HEK293 (cell line): ENCODE measurements around the gene IGFBP7.
A peak's percentile ranks its signal among the peaks of the same experiment; 100 is the strongest.

Experiments
- CTCF ChIA-PET: fragments of 350-600 bp; formaldehyde crosslinking; extraction: SDS; loops from one replicate; lab custom pipeline; 2021; ENCODE audit warnings: antibody characterized with exemption; lab: Yijun Ruan, JAX
- POLR2A ChIA-PET: fragments of 300-600 bp; formaldehyde crosslinking; extraction: SDS; loops from one replicate; lab custom pipeline; 2020; ENCODE audit warnings: antibody characterized with exemption, inconsistent platforms; lab: Yijun Ruan, JAX
- H3K27ac ChIP-seq: fragments of 200-500 bp; sonication (Bioruptor generic); 2 replicates; pipeline ENCODE4 v1.5.1; 2014; ENCODE audit warnings: low read depth, low read length, control low read depth, inconsistent platforms; ENCODE audit errors: extremely low read depth
- H3K36me3 ChIP-seq, 2 experiments: fragments of 200-500 bp in 1 of 2; sonication (Bioruptor generic) in 1 of 2; 1 replicate in 1 of 2; 2 replicates in 1 of 2; pipeline ENCODE4 v1.5.1; 2014 to 2017; ENCODE audit warnings: inconsistent platforms in 2 of 2, low read length in 2 of 2; ENCODE audit not compliant: control insufficient read depth in 2 of 2, insufficient read depth in 1 of 2
- H3K4me1 ChIP-seq: fragments of 200-500 bp; sonication (Bioruptor generic); 2 replicates; pipeline ENCODE4 v1.5.1; 2014; ENCODE audit warnings: mild to moderate bottlenecking, low read length, inconsistent platforms; ENCODE audit not compliant: control insufficient read depth, insufficient read depth
- H3K4me3 ChIP-seq: 2 replicates; pipeline ENCODE4 v1.5.1; 2011; ENCODE audit warnings: low read depth, mild to moderate bottlenecking, control low read depth, low read length, moderate library complexity
- H3K9me3 ChIP-seq: fragments of 200-500 bp; sonication (Bioruptor generic); 2 replicates; pipeline ENCODE4 v1.5.1; 2014; ENCODE audit warnings: low read depth, low read length, inconsistent platforms; ENCODE audit not compliant: control insufficient read depth, insufficient read depth
- ATF2 ChIP-seq: fragments of 450-650 bp; formaldehyde crosslinking; IDR thresholded peaks from 2 replicates; pipeline ENCODE4 v1.5.1; 2016; ENCODE audit warnings: missing biosample characterization, missing genetic modification characterization, low read depth
- GLI4 ChIP-seq: fragments of 450-650 bp; formaldehyde crosslinking; IDR thresholded peaks from 2 replicates; pipeline ENCODE4 v1.5.1; 2016; ENCODE audit warnings: missing biosample characterization, missing genetic modification characterization
- GLIS1 ChIP-seq: fragments of 450-650 bp; formaldehyde crosslinking; IDR thresholded peaks from 2 replicates; pipeline ENCODE4 v1.5.1; 2016; ENCODE audit warnings: missing biosample characterization, missing genetic modification characterization
- KLF10 ChIP-seq: fragments of 450-650 bp; IDR thresholded peaks from 2 replicates; pipeline ENCODE4 v1.5.1; 2018; ENCODE audit warnings: missing biosample characterization, mild to moderate bottlenecking, missing genetic modification characterization
- ZBTB20 ChIP-seq: fragments of 450-650 bp; formaldehyde crosslinking; IDR thresholded peaks from 2 replicates; pipeline ENCODE4 v1.5.1; 2016; ENCODE audit warnings: missing biosample characterization, missing genetic modification characterization
- ZBTB26 ChIP-seq: fragments of 450-650 bp; formaldehyde crosslinking; optimal IDR thresholded peaks from 2 replicates; pipeline ENCODE3; 2016; ENCODE audit warnings: missing biosample characterization, mild to moderate bottlenecking, missing genetic modification characterization
- ZNF133 ChIP-seq: fragments of 450-650 bp; formaldehyde crosslinking; IDR thresholded peaks from 2 replicates; pipeline ENCODE4 v1.5.1; 2016; ENCODE audit warnings: missing biosample characterization, missing genetic modification characterization
- ZNF157 ChIP-seq: fragments of 450-650 bp; formaldehyde crosslinking; IDR thresholded peaks from 2 replicates; pipeline ENCODE4 v1.5.1; 2016; ENCODE audit warnings: missing biosample characterization, missing genetic modification characterization
- ZNF174 ChIP-seq: fragments of 450-650 bp; formaldehyde crosslinking; IDR thresholded peaks from 2 replicates; pipeline ENCODE4 v1.5.0; 2017; ENCODE audit warnings: missing biosample characterization, mild to moderate bottlenecking, missing genetic modification characterization
- ZNF26 ChIP-seq: fragments of 450-650 bp; formaldehyde crosslinking; IDR thresholded peaks from 2 replicates; pipeline ENCODE4 v1.5.1; 2016; ENCODE audit warnings: missing biosample characterization, missing genetic modification characterization
- ZNF324 ChIP-seq: fragments of 450-650 bp; formaldehyde crosslinking; IDR thresholded peaks from 2 replicates; pipeline ENCODE4 v1.5.1; 2016; ENCODE audit warnings: missing biosample characterization, missing genetic modification characterization
- ZNF394 ChIP-seq: fragments of 450-650 bp; formaldehyde crosslinking; IDR thresholded peaks from 2 replicates; pipeline ENCODE4 v1.5.1; 2016; ENCODE audit warnings: missing biosample characterization, missing genetic modification characterization, mild to moderate bottlenecking, moderate library complexity, borderline replicate concordance
- ZNF433 ChIP-seq: fragments of 450-650 bp; formaldehyde crosslinking; IDR thresholded peaks from 2 replicates; pipeline ENCODE4 v1.5.1; 2016; ENCODE audit warnings: missing biosample characterization, missing genetic modification characterization, low read depth
- ZNF513 ChIP-seq: fragments of 450-650 bp; IDR thresholded peaks from 2 replicates; pipeline ENCODE4 v1.5.1; 2018; ENCODE audit warnings: missing biosample characterization, missing genetic modification characterization
- ZNF600 ChIP-seq: fragments of 450-650 bp; formaldehyde crosslinking; IDR thresholded peaks from 2 replicates; pipeline ENCODE4 v1.5.1; 2016; ENCODE audit warnings: missing biosample characterization, missing genetic modification characterization
- ZNF645 ChIP-seq: fragments of 450-650 bp; formaldehyde crosslinking; IDR thresholded peaks from 2 replicates; pipeline ENCODE4; 2016; ENCODE audit warnings: missing biosample characterization, missing genetic modification characterization
- ZNF654 ChIP-seq: fragments of 450-650 bp; formaldehyde crosslinking; IDR thresholded peaks from 2 replicates; pipeline ENCODE4 v1.5.1; 2016; ENCODE audit warnings: low read depth, missing biosample characterization, missing genetic modification characterization
- ZNF670 ChIP-seq: fragments of 450-650 bp; formaldehyde crosslinking; IDR thresholded peaks from 2 replicates; pipeline ENCODE4 v1.5.1; 2016; ENCODE audit warnings: missing biosample characterization, missing genetic modification characterization, low read depth
- ZNF701 ChIP-seq: fragments of 450-650 bp; formaldehyde crosslinking; IDR thresholded peaks from 2 replicates; pipeline ENCODE4 v1.5.1; 2016; ENCODE audit warnings: missing biosample characterization, missing genetic modification characterization
- ZNF785 ChIP-seq: fragments of 450-650 bp; formaldehyde crosslinking; IDR thresholded peaks from 2 replicates; pipeline ENCODE4 v1.5.1; 2016; ENCODE audit warnings: missing biosample characterization, missing genetic modification characterization

The IGFBP7 gene

GRCh38 chr4:57055886-57056285 is 54.3 kb downstream of the IGFBP7 start:
- no peaks in the 10 kb centered on the region for H3K36me3 ChIP-seq
- ChIA-PET CTCF (no interaction called here), POLR2A (no interaction called here)
- no peaks in the 10 kb centered on the region for H3K9me3 ChIP-seq
- H3K4me3 ChIP-seq, result no peak overlapping the region
- H3K4me1 ChIP-seq, result no peaks in the 10 kb centered on the region
- TF ChIP-seq ZNF157 (tag by site-specific recombination), result no peak
- TF ChIP-seq ZNF324 (tag by site-specific recombination), result no peak
- no peak for TF ChIP-seq ZNF785 (tag by site-specific recombination)
- no peak for TF ChIP-seq ZNF670
- TF ChIP-seq ZNF645 (tag by site-specific recombination), result no peak
- no peak for TF ChIP-seq ZNF701
- TF ChIP-seq ZNF26, result no peak
- TF ChIP-seq ZNF513, result no peak
- no peak for TF ChIP-seq ZNF654 (tag by site-specific recombination)
- no peak for TF ChIP-seq GLI4 (tag by site-specific recombination)
- TF ChIP-seq ZNF174, result no peak
- no peak for TF ChIP-seq ZNF394 (tag by site-specific recombination)
- TF ChIP-seq ATF2 (tag by site-specific recombination), result no peak
- TF ChIP-seq KLF10 (tag by site-specific recombination), result no peak
- TF ChIP-seq ZBTB20, result no peak
- no peak for TF ChIP-seq ZNF600
- TF ChIP-seq ZBTB26 (tag by site-specific recombination), result no peak
- no peak for TF ChIP-seq ZNF133 (tag by site-specific recombination)
- no peak overlapping the region for H3K27ac ChIP-seq

- Histone ChIP-seq H3K4me1 (no peaks in the 10 kb centered on the region), H3K9me3 (no peaks in the 10 kb centered on the region), H3K27ac (no peak overlapping the region), H3K4me3 (no peak overlapping the region), H3K36me3 (no peaks in the 10 kb centered on the region)
- POLR2A ChIA-PET, result no interaction called here
- TF ChIP-seq ZNF433 (tag by site-specific recombination) (no peak), GLIS1 (tag by site-specific recombination) (peak; percentile 50)
- CTCF ChIA-PET, result no interaction called here
Observed at GRCh38 chr4:57053508-57053907, 56.7 kb downstream of the IGFBP7 start.
